ENCODE measurements around the gene FCRLB. TPM values are rescaled to one million over a fixed set of nuclear protein-coding genes. Genes with fewer than 3 reads are reported as not detected.

FCRLB gene
- total RNA-seq, 1 donor from 2014 or later, result 2.8 TPM

DNA sequence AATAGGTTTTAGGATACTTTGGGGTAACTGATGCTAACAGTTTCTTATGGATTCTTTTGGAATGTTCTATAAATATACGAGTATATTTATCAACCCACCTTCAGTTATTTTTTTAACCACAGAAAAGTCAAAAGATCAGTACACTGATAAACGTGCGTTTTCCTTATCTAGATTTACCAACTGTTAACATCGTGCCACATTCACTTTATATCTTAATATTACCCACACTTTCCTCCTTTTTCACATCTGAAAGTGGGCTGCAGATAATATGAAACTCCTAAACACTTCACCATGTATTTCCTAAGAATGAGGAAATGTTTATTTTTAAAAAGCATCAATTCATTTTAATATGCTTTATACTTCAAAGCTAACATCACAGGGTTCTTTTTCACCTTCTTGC, 52.4 kb downstream of the FCRLB start:
- TF ChIP-seq, protein P1, sequence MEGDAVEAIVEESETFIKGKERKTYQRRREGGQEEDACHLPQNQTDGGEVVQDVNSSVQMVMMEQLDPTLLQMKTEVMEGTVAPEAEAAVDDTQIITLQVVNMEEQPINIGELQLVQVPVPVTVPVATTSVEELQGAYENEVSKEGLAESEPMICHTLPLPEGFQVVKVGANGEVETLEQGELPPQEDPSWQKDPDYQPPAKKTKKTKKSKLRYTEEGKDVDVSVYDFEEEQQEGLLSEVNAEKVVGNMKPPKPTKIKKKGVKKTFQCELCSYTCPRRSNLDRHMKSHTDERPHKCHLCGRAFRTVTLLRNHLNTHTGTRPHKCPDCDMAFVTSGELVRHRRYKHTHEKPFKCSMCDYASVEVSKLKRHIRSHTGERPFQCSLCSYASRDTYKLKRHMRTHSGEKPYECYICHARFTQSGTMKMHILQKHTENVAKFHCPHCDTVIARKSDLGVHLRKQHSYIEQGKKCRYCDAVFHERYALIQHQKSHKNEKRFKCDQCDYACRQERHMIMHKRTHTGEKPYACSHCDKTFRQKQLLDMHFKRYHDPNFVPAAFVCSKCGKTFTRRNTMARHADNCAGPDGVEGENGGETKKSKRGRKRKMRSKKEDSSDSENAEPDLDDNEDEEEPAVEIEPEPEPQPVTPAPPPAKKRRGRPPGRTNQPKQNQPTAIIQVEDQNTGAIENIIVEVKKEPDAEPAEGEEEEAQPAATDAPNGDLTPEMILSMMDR (IDR thresholded peaks at IDR 0.05), result no peak
- H3K4me3 ChIP-seq, result no peak overlapping the region
- ATAC-seq (no peak), DNase-seq (no peak)
- no peaks in the 10 kb centered on the region for H3K36me3 ChIP-seq
- peaks cover 36% of the 10 kb centered on the region for H3K4me1 ChIP-seq
- H3K9me3 ChIP-seq, result no peaks in the 10 kb centered on the region
- no peak overlapping the region for H3K27ac ChIP-seq
- H3K27me3 ChIP-seq (ENCODE audit: low read depth), result no peaks in the 10 kb centered on the region
- intact Hi-C loops (cut with DNase I), result no loop called here

DNA sequence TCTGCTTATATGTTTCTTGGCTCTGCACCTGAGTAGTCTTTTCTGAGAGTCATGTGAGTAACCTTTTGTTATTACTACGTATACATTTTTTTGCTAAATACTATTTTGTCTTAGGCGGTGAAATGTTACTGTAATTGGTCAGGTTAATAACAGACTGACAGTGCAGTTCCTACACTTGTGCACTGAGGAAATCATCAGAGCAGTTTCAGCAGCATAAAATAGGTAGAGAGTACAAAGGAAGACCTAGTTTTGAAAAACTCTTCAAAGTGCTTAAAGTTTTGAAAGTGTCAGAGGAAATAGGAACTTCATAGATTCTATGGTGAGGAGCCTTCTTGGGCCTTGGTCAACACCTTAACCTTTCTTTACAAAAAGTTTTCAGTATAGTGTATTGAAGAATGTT, 55.9 kb downstream of the FCRLB start:
- no peak for ATAC-seq
- Histone ChIP-seq H3K36me3 (peaks cover 11% of the 10 kb centered on the region), H3K4me3 (no peak overlapping the region), H3K4me1 (peaks cover 11% of the 10 kb centered on the region), H3K27ac (no peak overlapping the region), H3K27me3 (ENCODE audit: low read depth) (no peaks in the 10 kb centered on the region), H3K9me3 (no peaks in the 10 kb centered on the region)
- TF ChIP-seq, protein P1 (IDR thresholded peaks at IDR 0.05), result no peak
- intact Hi-C loops (cut with DNase I), result no loop called here
- DNase-seq, result no peak

Other genes starting within 250 kb of the FCRLB start
- 223 TPM for gene FCGR2A, start 216.1 kb upstream of the FCRLB start, total RNA-seq
- 13.0 TPM for gene HSPA6, start 197.0 kb upstream of the FCRLB start, total RNA-seq
- gene FCGR3A, start 171.7 kb upstream of the FCRLB start, total RNA-seq, result 323 TPM
- 50.1 TPM for gene FCGR3B, start 90.4 kb upstream of the FCRLB start, total RNA-seq
- 31.9 TPM for gene FCGR2B, start 58.4 kb upstream of the FCRLB start, total RNA-seq
- 0.32 TPM for gene FCRLA, start 14.3 kb upstream of the FCRLB start, total RNA-seq
- gene DUSP12, start 28.2 kb downstream of the FCRLB start, total RNA-seq, result 16.4 TPM
- gene ATF6, start 44.8 kb downstream of the FCRLB start, total RNA-seq, result 31.3 TPM

All from lower lobe of right lung (tissue), 2 donors.